GM23338 (cell line): ENCODE data around the gene ROBO1. TPM values are rescaled to one million over a fixed set of nuclear protein-coding genes. Genes with fewer than 3 reads are reported as not detected.

ENCODE experiments used
- ATAC-seq: fragments of 200-7000 bp; cut with Tn5 transposase; 3 replicates; pipeline ENCODE4 v1.9.1; 2020
- DNase-seq: peaks from one replicate; pipeline ENCODE4 v3.0.0-alpha.2; 2015; ENCODE audit warnings: low spot score
- H2AFZ ChIP-seq: fragments of 200-600 bp; sonication (generic); 2 replicates; pipeline ENCODE4 v1.8.0; 2016; ENCODE audit warnings: antibody characterized with exemption, mild to moderate bottlenecking, moderate library complexity
- H3F3A ChIP-seq: fragments of 200-600 bp; sonication (generic); replicated peaks from 2 replicates; pipeline ENCODE4 v1.8.0; 2017; ENCODE audit warnings: antibody characterized with exemption, mixed run types, low read depth
- H3K27ac ChIP-seq: fragments of 200-600 bp; sonication (generic); 2 replicates; pipeline ENCODE4 v1.6.1; 2016; ENCODE audit warnings: low read depth
- H3K27me3 ChIP-seq: fragments of 200-600 bp; sonication (generic); 2 replicates; pipeline ENCODE4 v1.8.0; 2016; ENCODE audit warnings: mild to moderate bottlenecking, mixed run types, moderate library complexity; ENCODE audit not compliant: insufficient read depth
- H3K36me3 ChIP-seq: fragments of 200-600 bp; sonication (generic); 2 replicates; pipeline ENCODE4 v1.8.0; 2016; ENCODE audit warnings: mild to moderate bottlenecking; ENCODE audit not compliant: insufficient read depth
- H3K4me1 ChIP-seq: fragments of 200-600 bp; sonication (generic); 2 replicates; pipeline ENCODE4 v1.8.0; 2016; ENCODE audit warnings: mild to moderate bottlenecking, moderate library complexity; ENCODE audit not compliant: insufficient read depth
- H3K4me2 ChIP-seq: fragments of 200-600 bp; sonication (generic); 2 replicates; pipeline ENCODE4 v1.7.1; 2017; ENCODE audit warnings: mixed run types
- H3K4me3 ChIP-seq: fragments of 200-600 bp; sonication (generic); 2 replicates; pipeline ENCODE4 v1.6.1; 2016; ENCODE audit warnings: mixed run types
- H3K79me2 ChIP-seq: fragments of 200-600 bp; sonication (generic); replicated peaks from 2 replicates; pipeline ENCODE4 v1.8.0; 2017; ENCODE audit warnings: mild to moderate bottlenecking; ENCODE audit not compliant: insufficient read depth
- H3K9me2 ChIP-seq: fragments of 200-600 bp; sonication (generic); 2 replicates; pipeline ENCODE4 v1.8.0; 2017; ENCODE audit not compliant: insufficient read depth
- H4K20me1 ChIP-seq: fragments of 200-600 bp; sonication (generic); replicated peaks from 2 replicates; pipeline ENCODE4 v1.8.0; 2017; ENCODE audit warnings: mild to moderate bottlenecking; ENCODE audit not compliant: insufficient read depth
- H3K27ac Mint-ChIP-seq: 2 replicates; pipeline ENCODE4 v1.8.0; 2020; ENCODE audit warnings: inconsistent platforms, mild to moderate bottlenecking, moderate library complexity, mixed read lengths
- H3K27me3 Mint-ChIP-seq: 3 replicates; pipeline ENCODE4 v1.8.0; 2022; ENCODE audit warnings: low read depth, mild to moderate bottlenecking, moderate library complexity, mixed read lengths, inconsistent platforms; ENCODE audit not compliant: insufficient read depth, poor library complexity
- H3K36me3 Mint-ChIP-seq: 3 replicates; pipeline ENCODE4 v1.8.0; 2021; ENCODE audit warnings: low read depth, mild to moderate bottlenecking, inconsistent platforms, moderate library complexity, mixed read lengths
- H3K4me1 Mint-ChIP-seq: 3 replicates; pipeline ENCODE4 v1.8.0; 2020; ENCODE audit warnings: mild to moderate bottlenecking, inconsistent platforms, mixed read lengths
- H3K4me3 Mint-ChIP-seq: 3 replicates; pipeline ENCODE4 v1.8.0; 2021; ENCODE audit warnings: moderate library complexity, mild to moderate bottlenecking, inconsistent platforms, mixed read lengths
- H3K9me3 Mint-ChIP-seq: 3 replicates; pipeline ENCODE4 v1.8.0; 2020; ENCODE audit warnings: moderate library complexity, mild to moderate bottlenecking, inconsistent platforms, mixed read lengths
- CREB1 ChIP-seq: fragments of 250-450 bp; sonication (Bioruptor Pico); IDR thresholded peaks from 2 replicates; pipeline ENCODE4 v1.5.0; 2020; ENCODE audit warnings: low read depth, mild to moderate bottlenecking, moderate library complexity
- ETS1 ChIP-seq: IDR thresholded peaks from 2 replicates; pipeline ENCODE4 v1.6.1; 2016; ENCODE audit warnings: antibody characterized with exemption
- EZH2 ChIP-seq: fragments of 200-600 bp; sonication (generic); IDR thresholded peaks from one replicate; pipeline ENCODE4 v1.8.0; 2017; ENCODE audit warnings: antibody characterized with exemption, mild to moderate bottlenecking, low read depth; ENCODE audit not compliant: unreplicated experiment
- EZH2phosphoT487 ChIP-seq: fragments of 200-600 bp; sonication (generic); IDR thresholded peaks from one replicate; pipeline ENCODE4 v1.8.1; 2018; ENCODE audit warnings: antibody characterized with exemption; ENCODE audit not compliant: unreplicated experiment
- JUNB ChIP-seq: IDR thresholded peaks from one replicate; pipeline ENCODE4 v1.6.1; 2016; ENCODE audit warnings: antibody characterized with exemption; ENCODE audit not compliant: unreplicated experiment
- NANOG ChIP-seq: IDR thresholded peaks from 2 replicates; pipeline ENCODE4 v1.6.1; 2016; ENCODE audit warnings: antibody characterized with exemption, borderline replicate concordance
- POLR2AphosphoS5 ChIP-seq: IDR thresholded peaks from 2 replicates; pipeline ENCODE4 v1.6.1; 2016; ENCODE audit warnings: antibody characterized with exemption, low read depth
- REST ChIP-seq: IDR thresholded peaks from one replicate; pipeline ENCODE4 v1.6.1; 2018; ENCODE audit warnings: antibody characterized with exemption; ENCODE audit not compliant: unreplicated experiment
- ZNF114 ChIP-seq: fragments of 250-450 bp; sonication (Bioruptor Pico); IDR thresholded peaks from 2 replicates; pipeline ENCODE4 v1.5.0; 2020; ENCODE audit warnings: mild to moderate bottlenecking, moderate library complexity
- ZNF331 ChIP-seq: fragments of 250-450 bp; sonication (Bioruptor Pico); IDR thresholded peaks from 2 replicates; pipeline ENCODE4 v1.5.0; 2020; ENCODE audit warnings: low read depth, mild to moderate bottlenecking, moderate library complexity
- polyA plus RNA-seq: library from polyadenylated mRNA; unstranded; fragments of >200 nt; fragmentation: Nextera tagmentation; extraction: Ambion mirVana; gene quantifications from 2 replicates; pipeline ENCODE4 v1.2.1, GENCODE V29; 2016
- total RNA-seq: library from RNA; depleted of rRNA; stranded (reverse); fragments of >200 nt; shearing (Covaris generic); gene quantifications from 2 replicates; pipeline ENCODE4 v1.2.3, GENCODE V29; 2014
- TF ChIP-seq, protein P1 (sequence below), 2 experiments: fragments of 200-600 bp in 1 of 2; sonication (generic) in 1 of 2; conservative IDR thresholded peaks; 2 replicates each; pipeline versions ENCODE4 v1.5.1 to v1.6.1; 2016 to 2017; ENCODE audit warnings: antibody characterized with exemption in 2 of 2, low read depth in 2 of 2, mild to moderate bottlenecking in 2 of 2, moderate library complexity in 1 of 2

Gene ROBO1
- total and polyA plus RNA-seq, 2 experiments from 2014 or later, result 19.2 to 78.3 TPM

GRCh38 chr3:78698431-78698830 lies 1069.4 kb downstream of the ROBO1 start:
- no peak overlapping the region for H3K27ac ChIP-seq
- Mint-ChIP-seq H3K36me3 (no peaks in the 10 kb centered on the region; the same call in 2 of the 3 replicates), H3K9me3 (no peaks in the 10 kb centered on the region), H3K4me3 (no peak overlapping the region), H3K27ac (no peak overlapping the region), H3K27me3 (no peaks in the 10 kb centered on the region), H3K4me1 (peaks cover 4% of the 10 kb centered on the region; the same call in 1 of the 3 replicates)
- no peak for DNase-seq
- H4K20me1 ChIP-seq, result no peaks in the 10 kb centered on the region
- H2AFZ ChIP-seq, result no peak overlapping the region
- TF ChIP-seq JUNB (no peak), POLR2AphosphoS5 (no peak), ETS1 (no peak), ZNF114 (no peak), CREB1 (CRISPR knock-in tag) (no peak), NANOG (no peak)
- H3K79me2 ChIP-seq, result no peaks in the 10 kb centered on the region
- H3K4me3 ChIP-seq, result no peak overlapping the region
- H3F3A ChIP-seq, result no peaks in the 10 kb centered on the region
- H3K4me2 ChIP-seq, result no peak overlapping the region
- no peaks in the 10 kb centered on the region for H3K4me1 ChIP-seq
- no peaks in the 10 kb centered on the region for H3K9me2 ChIP-seq
- no peaks in the 10 kb centered on the region for H3K36me3 ChIP-seq
- H3K27me3 ChIP-seq, result no peaks in the 10 kb centered on the region
- ATAC-seq, result no peak

DNA sequence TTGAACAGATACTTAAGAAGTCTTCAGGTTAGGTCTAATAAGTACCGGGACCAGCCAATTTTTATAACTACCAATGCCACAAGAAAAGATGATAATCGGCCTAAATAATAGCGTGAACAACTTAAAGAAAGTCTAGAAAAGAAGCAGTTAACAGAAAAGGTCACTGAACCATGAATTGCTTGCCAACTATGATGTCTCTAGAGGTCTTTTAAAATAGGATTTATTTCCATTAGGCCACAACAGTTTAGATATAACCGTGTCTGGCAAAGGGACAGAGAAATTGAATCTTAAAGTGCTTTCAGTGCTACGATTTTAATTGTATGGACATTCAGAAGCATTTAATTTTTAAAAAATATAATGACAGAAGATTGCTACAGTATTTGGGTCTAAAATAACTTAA lies 1070.4 kb downstream of the ROBO1 start:
- Histone ChIP-seq H3K4me2 (no peak overlapping the region), H3K27ac (no peak overlapping the region), H3K9me2 (no peaks in the 10 kb centered on the region), H3F3A (no peaks in the 10 kb centered on the region), H3K36me3 (no peaks in the 10 kb centered on the region), H3K4me1 (no peaks in the 10 kb centered on the region), H3K27me3 (no peaks in the 10 kb centered on the region), H3K79me2 (no peaks in the 10 kb centered on the region), H4K20me1 (no peaks in the 10 kb centered on the region), H3K4me3 (no peak overlapping the region), H2AFZ (no peak overlapping the region)
- ATAC-seq (no peak), DNase-seq (no peak)
- Mint-ChIP-seq H3K4me3 (no peak overlapping the region), H3K4me1 (peaks cover 4% of the 10 kb centered on the region; the same call in 1 of the 3 replicates), H3K9me3 (no peaks in the 10 kb centered on the region), H3K27ac (no peak overlapping the region), H3K36me3 (no peaks in the 10 kb centered on the region; the same call in 2 of the 3 replicates), H3K27me3 (no peaks in the 10 kb centered on the region)
- no peak for TF ChIP-seq ZNF114

GRCh38 chr3:78690766-78691165 lies 1077.0 kb downstream of the ROBO1 start:
- no peaks in the 10 kb centered on the region for H3K79me2 ChIP-seq
- DNase-seq (no peak), ATAC-seq (no peak)
- no peaks in the 10 kb centered on the region for H3K27me3 ChIP-seq
- Mint-ChIP-seq H3K4me3 (no peak overlapping the region), H3K9me3 (no peaks in the 10 kb centered on the region), H3K36me3 (peaks cover 5% of the 10 kb centered on the region; the same call in 2 of the 3 replicates), H3K27me3 (no peaks in the 10 kb centered on the region), H3K27ac (no peak overlapping the region), H3K4me1 (no peaks in the 10 kb centered on the region)
- H3K4me1 ChIP-seq, result no peaks in the 10 kb centered on the region
- no peak overlapping the region for H2AFZ ChIP-seq
- H4K20me1 ChIP-seq, result no peaks in the 10 kb centered on the region
- TF ChIP-seq ZNF114, result no peak
- no peak for TF ChIP-seq POLR2AphosphoS5
- no peak for TF ChIP-seq ZNF331 (CRISPR knock-in tag)
- TF ChIP-seq ETS1, result no peak
- TF ChIP-seq EZH2phosphoT487, result no peak
- TF ChIP-seq EZH2, result no peak
- no peak for TF ChIP-seq REST
- TF ChIP-seq, protein P1, sequence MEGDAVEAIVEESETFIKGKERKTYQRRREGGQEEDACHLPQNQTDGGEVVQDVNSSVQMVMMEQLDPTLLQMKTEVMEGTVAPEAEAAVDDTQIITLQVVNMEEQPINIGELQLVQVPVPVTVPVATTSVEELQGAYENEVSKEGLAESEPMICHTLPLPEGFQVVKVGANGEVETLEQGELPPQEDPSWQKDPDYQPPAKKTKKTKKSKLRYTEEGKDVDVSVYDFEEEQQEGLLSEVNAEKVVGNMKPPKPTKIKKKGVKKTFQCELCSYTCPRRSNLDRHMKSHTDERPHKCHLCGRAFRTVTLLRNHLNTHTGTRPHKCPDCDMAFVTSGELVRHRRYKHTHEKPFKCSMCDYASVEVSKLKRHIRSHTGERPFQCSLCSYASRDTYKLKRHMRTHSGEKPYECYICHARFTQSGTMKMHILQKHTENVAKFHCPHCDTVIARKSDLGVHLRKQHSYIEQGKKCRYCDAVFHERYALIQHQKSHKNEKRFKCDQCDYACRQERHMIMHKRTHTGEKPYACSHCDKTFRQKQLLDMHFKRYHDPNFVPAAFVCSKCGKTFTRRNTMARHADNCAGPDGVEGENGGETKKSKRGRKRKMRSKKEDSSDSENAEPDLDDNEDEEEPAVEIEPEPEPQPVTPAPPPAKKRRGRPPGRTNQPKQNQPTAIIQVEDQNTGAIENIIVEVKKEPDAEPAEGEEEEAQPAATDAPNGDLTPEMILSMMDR (conservative IDR thresholded peaks at IDR 0.05; ENCODE audit: low read depth in 2 of 2), result no peak
- H3K4me3 ChIP-seq, result no peak overlapping the region
- H3F3A ChIP-seq, result no peaks in the 10 kb centered on the region
- H3K9me2 ChIP-seq, result no peaks in the 10 kb centered on the region
- H3K4me2 ChIP-seq, result no peak overlapping the region
- H3K27ac ChIP-seq, result no peak overlapping the region
- H3K36me3 ChIP-seq, result no peaks in the 10 kb centered on the region
